NB4 (cell line): ENCODE data around the gene FIP1L1.

Experiments
- TF ChIP-seq, protein P1 (sequence below): IDR thresholded peaks from 2 replicates; pipeline ENCODE4 v1.6.1; 2011; ENCODE audit warnings: low read depth, low read length
- TF ChIP-seq, protein P2 (sequence below): IDR thresholded peaks from one replicate; pipeline ENCODE4 v1.5.1; 2012; ENCODE audit warnings: low read depth, low read length

DNA sequence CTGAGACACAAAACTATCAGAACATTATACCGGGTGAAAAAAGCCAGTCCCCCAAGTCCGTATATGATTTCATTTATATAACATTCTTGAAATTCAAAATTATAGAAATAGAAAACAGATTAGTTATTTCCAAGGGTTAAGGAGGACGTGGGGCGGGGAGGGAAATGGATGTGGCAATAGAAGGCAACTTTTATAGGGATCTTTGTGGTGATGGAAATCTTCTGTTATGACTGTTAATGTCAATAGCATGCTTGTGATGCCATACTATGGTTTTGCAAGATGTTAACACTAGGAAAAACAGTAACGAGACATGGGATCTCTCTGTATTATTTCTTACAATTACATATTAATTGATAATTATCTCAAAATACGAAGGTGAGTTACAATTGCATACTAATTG is 117.4 kb downstream of the FIP1L1 start:
- TF ChIP-seq, protein P1, sequence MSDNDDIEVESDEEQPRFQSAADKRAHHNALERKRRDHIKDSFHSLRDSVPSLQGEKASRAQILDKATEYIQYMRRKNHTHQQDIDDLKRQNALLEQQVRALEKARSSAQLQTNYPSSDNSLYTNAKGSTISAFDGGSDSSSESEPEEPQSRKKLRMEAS = no peak
- TF ChIP-seq, protein P2, sequence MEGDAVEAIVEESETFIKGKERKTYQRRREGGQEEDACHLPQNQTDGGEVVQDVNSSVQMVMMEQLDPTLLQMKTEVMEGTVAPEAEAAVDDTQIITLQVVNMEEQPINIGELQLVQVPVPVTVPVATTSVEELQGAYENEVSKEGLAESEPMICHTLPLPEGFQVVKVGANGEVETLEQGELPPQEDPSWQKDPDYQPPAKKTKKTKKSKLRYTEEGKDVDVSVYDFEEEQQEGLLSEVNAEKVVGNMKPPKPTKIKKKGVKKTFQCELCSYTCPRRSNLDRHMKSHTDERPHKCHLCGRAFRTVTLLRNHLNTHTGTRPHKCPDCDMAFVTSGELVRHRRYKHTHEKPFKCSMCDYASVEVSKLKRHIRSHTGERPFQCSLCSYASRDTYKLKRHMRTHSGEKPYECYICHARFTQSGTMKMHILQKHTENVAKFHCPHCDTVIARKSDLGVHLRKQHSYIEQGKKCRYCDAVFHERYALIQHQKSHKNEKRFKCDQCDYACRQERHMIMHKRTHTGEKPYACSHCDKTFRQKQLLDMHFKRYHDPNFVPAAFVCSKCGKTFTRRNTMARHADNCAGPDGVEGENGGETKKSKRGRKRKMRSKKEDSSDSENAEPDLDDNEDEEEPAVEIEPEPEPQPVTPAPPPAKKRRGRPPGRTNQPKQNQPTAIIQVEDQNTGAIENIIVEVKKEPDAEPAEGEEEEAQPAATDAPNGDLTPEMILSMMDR = no peak
